AG10803 (cell line): Measurements from ENCODE around the gene BATF.

ENCODE experiments used
- DNase-seq: peaks from one replicate; pipeline ENCODE4 v3.0.0; 2010; ENCODE audit warnings: low read depth
- H3K4me3 ChIP-seq: 2 replicates; pipeline ENCODE4 v1.5.1; 2011; ENCODE audit warnings: mild to moderate bottlenecking, low read length, control low read depth
- CTCF ChIP-seq: conservative IDR thresholded peaks from 2 replicates; pipeline ENCODE4 v1.5.1; 2011; ENCODE audit warnings: mild to moderate bottlenecking, low read length, control low read depth, inconsistent platforms

Gene BATF

GRCh38 chr14:75514673-75515628, 7.3 kb upstream of the BATF start:
- no peak for TF ChIP-seq CTCF
- peak overlapping the region; percentile 2 for H3K4me3 ChIP-seq
- no peak for DNase-seq

DNA sequence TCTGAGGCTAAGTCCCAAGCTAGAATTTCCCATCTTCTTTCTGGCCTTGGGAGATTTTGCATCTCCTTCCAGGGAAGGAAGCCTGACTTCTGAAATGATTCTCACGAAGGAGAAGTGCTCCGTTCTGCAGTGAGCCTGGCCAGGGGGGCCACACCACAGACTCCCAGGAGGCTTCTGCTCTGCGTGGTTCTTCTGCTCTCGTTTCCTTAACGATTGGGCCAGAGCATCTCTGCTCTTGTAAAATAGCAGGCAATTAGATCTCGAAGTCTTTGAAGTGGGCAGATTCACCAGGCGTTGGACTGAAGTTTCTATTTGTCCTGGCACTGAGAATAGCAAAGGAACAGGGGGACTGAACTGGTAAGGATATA, 6.7 kb upstream of the BATF start:
- DNase-seq, result no peak
- H3K4me3 ChIP-seq, result no peak overlapping the region
- TF ChIP-seq CTCF, result no peak

DNA sequence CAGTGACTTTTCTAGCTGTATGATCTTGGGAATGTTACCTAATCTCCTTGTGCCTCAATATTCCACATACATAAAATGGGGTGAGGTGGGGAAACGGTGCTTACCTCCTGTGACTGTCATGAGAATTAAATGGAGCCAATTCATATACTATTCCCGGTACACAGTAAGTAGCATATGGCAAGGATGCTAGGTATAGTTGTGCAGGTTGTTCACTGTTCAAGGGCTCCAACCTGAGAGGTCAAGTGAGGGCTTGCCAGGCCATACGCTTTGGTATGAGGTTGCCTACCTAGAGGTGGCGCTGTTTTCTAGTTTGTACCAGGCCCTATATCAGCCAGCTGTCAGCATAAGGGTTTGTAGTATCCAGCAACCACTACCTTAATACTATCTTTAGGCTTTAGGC, 3.6 kb upstream of the BATF start:
- no peak for DNase-seq
- no peak overlapping the region for H3K4me3 ChIP-seq
- TF ChIP-seq CTCF, result no peak

DNA sequence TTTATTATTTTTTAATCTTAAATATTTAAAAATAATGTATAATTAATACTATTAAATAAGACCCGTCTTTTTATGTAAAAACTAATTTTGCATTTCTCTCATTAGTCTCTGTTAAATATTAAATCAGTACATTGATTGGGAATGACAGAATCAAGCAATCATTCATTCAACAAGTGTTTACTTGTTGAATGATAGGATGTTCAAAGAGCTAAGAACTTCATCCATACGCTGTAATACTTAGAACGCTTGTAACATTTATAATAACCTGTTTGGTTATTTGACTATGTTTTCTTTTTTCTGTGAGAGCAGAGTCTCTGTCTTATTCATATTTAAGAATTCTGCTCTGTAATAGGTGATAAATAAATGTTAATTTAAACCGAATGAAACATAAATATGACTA, 2.9 kb upstream of the BATF start:
- no peak for DNase-seq
- no peak for TF ChIP-seq CTCF

DNA sequence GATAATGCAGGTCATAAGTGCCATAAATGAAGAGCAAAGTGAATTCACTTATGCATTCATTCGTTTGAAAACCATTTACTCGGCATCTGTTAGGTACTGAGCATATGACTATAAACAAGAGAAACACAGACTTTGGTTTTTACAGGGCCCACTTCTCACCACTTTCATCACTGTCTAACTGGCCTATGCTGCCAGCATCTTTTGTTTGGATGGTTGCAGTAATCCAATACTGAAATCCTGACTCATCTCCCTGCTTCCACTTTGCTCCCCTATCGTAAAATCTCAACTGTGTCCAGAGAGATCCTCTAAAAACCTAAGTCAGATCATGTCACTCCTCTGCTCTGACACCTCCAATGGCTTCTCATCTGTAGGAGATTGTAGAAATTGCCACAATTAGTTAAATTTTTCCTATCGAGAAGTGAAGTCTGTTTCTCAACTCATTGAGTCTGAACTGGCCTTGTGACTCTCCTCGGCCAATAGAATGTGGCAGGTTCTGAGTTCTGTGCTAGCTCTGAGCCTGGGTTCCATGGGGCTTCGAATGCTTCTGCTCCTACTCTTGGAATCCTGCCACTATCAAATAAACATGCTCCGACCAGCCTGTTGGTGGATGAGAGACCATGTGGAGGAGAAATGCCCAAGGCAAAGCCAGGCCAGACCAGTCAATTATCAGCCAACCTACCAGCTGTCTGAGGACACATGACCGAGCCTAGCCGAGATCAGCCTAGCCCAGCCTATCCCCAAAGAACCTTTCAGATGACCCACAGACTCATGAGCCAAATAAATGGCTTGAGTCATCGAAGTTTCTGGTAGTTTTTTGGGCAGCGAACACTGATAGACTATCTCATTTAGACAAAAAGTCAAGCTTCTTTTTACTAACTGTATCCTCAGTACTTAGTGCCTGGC, 2.2 kb upstream of the BATF start:
- DNase-seq, result peak; percentile 20
- TF ChIP-seq CTCF, result no peak
- H3K4me3 ChIP-seq, result no peak overlapping the region

More for the DNA sequence above, 2.9 kb upstream of the BATF start:
- no peak overlapping the region for H3K4me3 ChIP-seq

DNA sequence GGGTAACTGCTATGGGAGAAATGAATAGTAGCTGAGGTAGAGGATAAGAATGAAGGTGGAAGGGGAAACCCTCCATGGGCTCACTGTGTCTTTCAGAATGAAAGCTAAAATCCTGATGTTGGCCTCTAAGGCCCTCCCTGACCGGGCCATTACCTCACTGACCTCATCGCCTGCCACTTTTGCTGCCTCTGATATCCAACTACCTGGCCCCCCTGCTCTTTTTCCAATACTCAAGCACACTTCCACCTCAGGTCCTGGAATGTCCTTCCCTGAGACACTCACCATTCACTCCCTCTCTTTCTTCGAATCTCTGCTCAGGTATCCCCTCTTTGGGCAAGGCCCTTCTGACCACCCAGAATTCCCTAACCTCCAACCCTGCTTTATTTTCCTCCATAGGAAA, 1.4 kb upstream of the BATF start:
- DNase-seq, result no peak
- H3K4me3 ChIP-seq, result no peak overlapping the region
- no peak for TF ChIP-seq CTCF
